22Rv1 (cell line): Measurements from ENCODE around the gene ZNF2.

Experiments
- H3K27ac ChIP-seq: fragments of 450-650 bp; 2 replicates; pipeline ENCODE4 v1.5.1; 2017
- CTCF ChIP-seq: fragments of 450-650 bp; IDR thresholded peaks from 2 replicates; pipeline ENCODE4 v1.5.1; 2017; ENCODE audit warnings: mild to moderate bottlenecking
- ZFX ChIP-seq: fragments of 450-650 bp; IDR thresholded peaks from 2 replicates; pipeline ENCODE4 v1.6.1; 2017; ENCODE audit warnings: antibody characterized with exemption, borderline replicate concordance

Gene ZNF2

GRCh38 chr2:95158441-95158840, 7.2 kb upstream of the ZNF2 start:
- no peak overlapping the region for H3K27ac ChIP-seq
- TF ChIP-seq ZFX (no peak), CTCF (no peak)

- TF ChIP-seq CTCF (no peak), ZFX (no peak)
- 0 out of 2 replicates have a peak overlapping the region, but pooled peaks have one; percentile 23 for H3K27ac ChIP-seq
Observed at GRCh38 chr2:95158891-95159619, 6.6 kb upstream of the ZNF2 start.

GRCh38 chr2:95159690-95160449, 5.7 kb upstream of the ZNF2 start, which contains the start of gene ZNF514:
ZNF514 (minus strand) TSS chr2:95159848; CDS start chr2:95153253, 6,595 bp downstream.
- H3K27ac ChIP-seq = peak within 1 kb of the TSS; percentile 37; the same call in 1 of the 2 replicates

GRCh38 chr2:95165030-95165370, 609 bp upstream of the ZNF2 start:
- peak overlapping the region; percentile 86 for H3K27ac ChIP-seq
- TF ChIP-seq ZFX (no peak), CTCF (no peak)

More at GRCh38 chr2:95159690-95160449, 5.7 kb upstream of the ZNF2 start, which contains the start of gene ZNF514:
- TF ChIP-seq CTCF = no peak
- TF ChIP-seq ZFX = no peak

- TF ChIP-seq ZFX (no peak), CTCF (no peak)
- H3K27ac ChIP-seq = peak overlapping the region; percentile 86
Observed at GRCh38 chr2:95166065-95166763, 605 bp downstream of the ZNF2 start.

- no peak for TF ChIP-seq CTCF
- TF ChIP-seq ZFX = no peak
- no peak overlapping the region for H3K27ac ChIP-seq
Observed at GRCh38 chr2:95171902-95172301, 6.3 kb downstream of the ZNF2 start.
